Ectodermal cell (in vitro differentiated cells): ENCODE measurements around the gene ARFIP2.

Source experiments
- H3K27ac ChIP-seq: 2 replicates; pipeline ENCODE4 v1.7.0; 2013; ENCODE audit warnings: mild to moderate bottlenecking, low read depth, low read length; ENCODE audit not compliant: insufficient read depth, poor library complexity, severe bottlenecking
- H3K27me3 ChIP-seq: 2 replicates; pipeline ENCODE4 v1.7.0; 2013; ENCODE audit warnings: mild to moderate bottlenecking, low read length; ENCODE audit not compliant: insufficient read depth, control insufficient read depth, poor library complexity, severe bottlenecking
- H3K36me3 ChIP-seq: one replicate; pipeline ENCODE4 v1.7.0; 2013; ENCODE audit warnings: low read length; ENCODE audit not compliant: control insufficient read depth, insufficient read depth
- H3K4me1 ChIP-seq: one replicate; pipeline ENCODE4 v1.7.0; 2013; ENCODE audit warnings: low read length; ENCODE audit not compliant: control insufficient read depth, insufficient read depth
- H3K4me3 ChIP-seq: 2 replicates; pipeline ENCODE4 v1.7.0; 2013; ENCODE audit warnings: low read depth, low read length, control low read depth; ENCODE audit not compliant: insufficient read depth
- H3K9me3 ChIP-seq: 2 replicates; pipeline ENCODE4 v1.7.0; 2013; ENCODE audit warnings: mild to moderate bottlenecking, low read length, moderate library complexity; ENCODE audit not compliant: control insufficient read depth
- WGBS, 2 experiments: methylation state at CpG; one replicate each; pipeline ENCODE4 v1.1.7; 2013; ENCODE audit warnings: missing lambda C conversion rate in 2 of 2; 5-methylcytosine and 5-hydroxymethylcytosine counted together

The ARFIP2 gene

DNA sequence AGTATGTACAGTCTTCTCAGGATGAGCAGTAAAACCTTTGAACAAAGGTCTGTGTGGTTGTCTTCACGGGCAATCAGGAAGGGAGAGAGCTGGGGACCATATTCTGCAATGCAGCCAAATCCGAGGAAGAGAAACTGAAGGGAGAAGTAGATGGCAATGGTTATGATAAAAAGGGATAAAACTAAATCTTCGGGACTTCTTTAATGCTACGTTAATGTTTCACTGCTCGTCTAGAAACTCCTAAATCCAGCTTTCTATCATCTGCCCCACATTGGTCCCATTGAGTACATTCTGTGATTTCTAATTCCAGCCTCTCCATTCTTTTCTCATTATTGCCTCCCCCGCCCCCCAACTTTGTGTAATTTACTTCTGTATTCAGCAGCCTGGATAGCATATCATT is 1.9 kb upstream of the ARFIP2 start:
- no peak overlapping the region for H3K27ac ChIP-seq
- H3K27me3 ChIP-seq, result no peaks in the 10 kb centered on the region
- no peaks in the 10 kb centered on the region for H3K9me3 ChIP-seq
- H3K36me3 ChIP-seq, result peaks cover 33% of the 10 kb centered on the region
- WGBS, 2 experiments, result 93 to 96% methylated on average over 6 of the region's 6 CpGs
- H3K4me3 ChIP-seq, result no peak overlapping the region
- peaks cover 11% of the 10 kb centered on the region for H3K4me1 ChIP-seq

DNA sequence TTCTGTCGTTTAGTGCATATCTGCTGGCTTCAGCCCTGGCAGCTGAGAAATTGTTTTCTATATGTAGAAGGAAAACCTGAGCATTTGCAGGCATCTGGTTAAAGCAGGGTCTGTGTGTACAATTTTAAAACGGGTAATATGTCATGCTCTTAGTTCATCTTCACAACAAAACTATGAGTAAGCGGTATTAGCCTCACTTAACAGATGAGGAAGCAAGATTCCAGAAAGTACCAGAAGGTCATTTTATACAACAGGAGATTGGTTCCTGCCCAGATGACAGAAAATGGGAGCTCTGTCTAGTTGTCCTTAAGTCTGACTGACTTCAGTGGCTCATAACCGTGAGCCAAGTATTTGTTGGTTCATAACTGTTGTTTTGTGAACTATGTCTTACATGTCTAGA is 1.3 kb upstream of the ARFIP2 start:
- peak overlapping the region; percentile 97 for H3K4me3 ChIP-seq
- no peaks in the 10 kb centered on the region for H3K9me3 ChIP-seq
- no peaks in the 10 kb centered on the region for H3K27me3 ChIP-seq
- no peak overlapping the region for H3K27ac ChIP-seq
- H3K36me3 ChIP-seq, result peaks cover 39% of the 10 kb centered on the region
- H3K4me1 ChIP-seq, result peaks cover 11% of the 10 kb centered on the region
- 96% methylated on average over 4 of the region's 4 CpGs for WGBS, 2 experiments

DNA sequence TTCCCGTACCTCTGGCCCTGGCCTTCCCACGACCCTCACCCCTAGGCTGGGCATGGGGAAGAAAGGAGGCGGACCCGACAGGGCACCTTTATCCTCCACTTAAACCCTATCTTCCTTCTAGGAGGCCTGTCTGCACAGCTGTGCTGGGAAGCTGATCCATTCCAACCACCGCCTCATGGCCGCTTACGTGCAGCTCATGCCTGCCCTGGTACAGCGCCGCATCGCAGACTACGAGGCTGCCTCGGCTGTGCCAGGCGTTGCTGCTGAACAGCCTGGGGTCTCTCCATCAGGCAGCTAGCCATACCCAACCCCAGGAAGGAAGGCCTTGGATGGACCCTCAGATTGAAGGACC is 769 bp upstream of the ARFIP2 start:
- Histone ChIP-seq H3K4me1 (peaks cover 11% of the 10 kb centered on the region), H3K36me3 (peaks cover 42% of the 10 kb centered on the region), H3K9me3 (no peaks in the 10 kb centered on the region), H3K27ac (peak overlapping the region; percentile 84), H3K4me3 (peak overlapping the region; percentile 97), H3K27me3 (no peaks in the 10 kb centered on the region)
- WGBS, 2 experiments, result 30 to 31% methylated on average over 13 of the region's 13 CpGs

DNA sequence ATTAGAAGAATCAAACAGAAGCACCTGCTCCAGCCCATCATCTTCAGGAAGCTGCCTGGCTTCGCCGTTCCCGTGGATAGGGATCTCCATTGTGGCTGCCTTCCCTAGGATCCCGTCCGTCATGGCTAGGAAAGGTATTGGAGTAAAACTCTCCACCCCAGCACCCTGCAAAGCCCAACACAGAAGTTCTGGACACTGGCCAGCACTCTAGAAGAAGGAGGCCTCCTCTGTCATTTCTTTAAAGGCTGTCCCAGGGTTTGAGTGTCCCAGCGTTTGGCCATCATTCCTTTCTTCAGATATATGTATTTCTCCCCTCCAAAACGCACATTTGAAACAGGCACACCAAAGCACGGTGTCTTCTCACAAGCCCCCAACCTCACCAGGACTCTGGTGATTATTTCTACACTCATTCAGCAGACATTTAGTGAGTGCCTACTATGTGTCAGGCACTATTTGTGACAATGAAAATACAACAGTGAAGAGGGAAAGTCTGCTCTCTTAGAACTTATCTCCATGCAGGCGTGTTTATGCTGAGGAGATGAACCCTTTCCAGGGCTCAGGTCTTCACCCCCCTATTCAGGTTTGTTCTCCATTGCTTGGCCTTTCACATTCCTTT is 724 bp downstream of the ARFIP2 start:
- no peaks in the 10 kb centered on the region for H3K9me3 ChIP-seq
- peaks cover 32% of the 10 kb centered on the region for H3K36me3 ChIP-seq
- peak overlapping the region; percentile 97 for H3K4me3 ChIP-seq
- WGBS, 2 experiments, result 85 to 86% methylated on average over 9 of the region's 9 CpGs
- no peaks in the 10 kb centered on the region for H3K27me3 ChIP-seq
- peak overlapping the region; percentile 76 for H3K27ac ChIP-seq
- peaks cover 11% of the 10 kb centered on the region for H3K4me1 ChIP-seq

DNA sequence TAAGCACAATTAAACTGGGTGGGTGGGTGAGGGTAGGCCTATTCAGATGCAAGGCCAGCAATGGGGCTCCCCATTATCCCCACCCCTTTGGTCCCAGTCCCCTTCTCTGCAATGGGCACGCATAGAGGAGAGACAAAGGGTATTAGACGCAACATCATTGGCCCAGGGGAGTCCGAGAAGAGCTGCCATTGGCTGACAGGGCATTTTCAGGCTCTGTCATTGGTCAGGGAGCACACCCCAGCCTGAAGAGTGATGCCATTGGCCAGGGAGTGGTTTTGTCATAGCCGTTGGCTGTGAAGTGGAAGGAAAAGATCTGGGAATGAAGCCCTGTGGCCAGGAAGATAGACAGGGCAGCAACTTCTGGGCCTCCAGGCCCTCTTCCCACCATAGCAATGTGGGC is 4.6 kb downstream of the ARFIP2 start:
- H3K27ac ChIP-seq, result no peak overlapping the region
- no peak overlapping the region for H3K4me3 ChIP-seq
- H3K9me3 ChIP-seq, result no peaks in the 10 kb centered on the region
- H3K4me1 ChIP-seq, result peaks cover 14% of the 10 kb centered on the region
- no peaks in the 10 kb centered on the region for H3K27me3 ChIP-seq
- peaks cover 17% of the 10 kb centered on the region for H3K36me3 ChIP-seq
- WGBS, 2 experiments, result 93 to 95% methylated on average over 4 of the region's 4 CpGs

DNA sequence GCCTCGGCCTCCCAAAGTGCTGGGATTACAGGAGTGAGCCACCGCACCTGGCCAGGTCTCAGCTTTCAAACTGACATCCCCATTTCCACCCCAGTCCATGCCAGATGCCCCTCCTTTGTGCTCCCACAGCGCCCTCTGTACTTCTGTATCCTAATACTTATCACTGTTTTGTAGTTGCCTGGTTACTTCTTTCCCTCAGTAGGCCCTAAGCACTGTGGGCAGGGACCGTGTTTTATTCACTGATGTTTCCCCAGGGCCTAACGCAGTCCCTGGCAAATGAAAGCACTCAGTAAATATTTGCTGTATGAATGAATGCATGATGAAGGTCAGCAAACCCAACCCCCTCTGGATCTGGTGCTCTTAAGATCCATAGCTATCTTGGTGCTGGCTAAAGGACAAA is 5.2 kb downstream of the ARFIP2 start:
- H3K27me3 ChIP-seq, result no peaks in the 10 kb centered on the region
- no peak overlapping the region for H3K4me3 ChIP-seq
- peaks cover 14% of the 10 kb centered on the region for H3K4me1 ChIP-seq
- 84 to 88% methylated on average over 5 of the region's 5 CpGs for WGBS, 2 experiments
- H3K36me3 ChIP-seq, result peaks cover 17% of the 10 kb centered on the region
- no peaks in the 10 kb centered on the region for H3K9me3 ChIP-seq
- H3K27ac ChIP-seq, result no peak overlapping the region

DNA sequence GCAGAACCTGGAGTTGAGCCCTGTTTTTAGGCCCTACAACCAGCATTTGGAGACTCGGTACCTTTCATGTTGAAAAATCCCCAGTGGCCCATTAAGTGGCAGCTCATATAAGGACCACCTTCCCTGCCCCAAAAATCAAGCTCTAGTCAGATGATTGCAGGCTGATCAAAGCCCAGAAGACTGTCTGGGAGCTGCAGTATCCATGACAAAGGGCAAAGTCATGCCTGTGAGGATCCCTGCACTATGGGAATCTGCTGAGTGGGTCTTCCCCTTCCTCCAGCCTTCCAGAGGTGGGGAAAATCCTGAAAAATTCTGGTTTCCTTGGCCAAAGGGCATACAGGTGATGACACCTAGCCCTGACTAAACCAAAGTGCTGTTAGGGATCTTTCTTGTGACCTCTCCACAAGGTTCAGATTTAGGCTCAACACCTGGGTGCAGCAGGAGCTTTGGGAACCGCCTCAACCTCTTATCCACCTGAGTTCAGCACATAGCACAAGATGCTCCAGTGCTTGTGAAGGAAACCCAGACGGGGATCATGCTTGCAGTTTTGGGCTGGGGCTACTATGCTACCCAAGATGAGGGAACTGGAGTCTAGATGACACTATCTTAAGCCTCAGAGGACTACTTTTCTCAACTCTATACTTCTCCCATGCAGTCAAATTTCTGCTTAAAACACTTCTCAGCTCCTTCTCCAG is 6.2 kb downstream of the ARFIP2 start:
- 88 to 89% methylated on average over 3 of the region's 3 CpGs for WGBS, 2 experiments
- Histone ChIP-seq H3K4me1 (peaks cover 7% of the 10 kb centered on the region), H3K27me3 (no peaks in the 10 kb centered on the region), H3K27ac (no peak overlapping the region), H3K4me3 (no peak overlapping the region), H3K36me3 (peaks cover 17% of the 10 kb centered on the region), H3K9me3 (no peaks in the 10 kb centered on the region)

DNA sequence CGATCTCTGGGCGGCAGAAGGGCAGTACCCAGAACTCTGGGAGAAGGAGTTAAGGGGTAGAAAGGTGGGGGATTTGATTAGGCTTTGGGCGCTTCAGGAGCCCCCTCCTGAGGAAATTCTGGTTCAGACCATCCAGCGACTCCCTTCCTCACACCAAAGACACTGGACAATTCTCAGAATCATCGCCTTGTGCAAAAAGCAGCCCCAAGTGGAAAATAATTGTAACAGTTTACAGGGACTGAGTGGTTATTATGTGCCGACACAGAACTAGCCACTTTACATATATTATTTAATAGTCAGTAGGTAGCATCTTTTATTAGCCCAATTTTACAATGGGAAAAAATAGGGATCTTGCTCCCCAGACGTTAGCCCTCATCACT is 6.7 kb downstream of the ARFIP2 start:
- Histone ChIP-seq H3K36me3 (peaks cover 17% of the 10 kb centered on the region), H3K4me3 (peak overlapping the region; percentile 31), H3K9me3 (no peaks in the 10 kb centered on the region), H3K4me1 (peaks cover 9% of the 10 kb centered on the region), H3K27me3 (no peaks in the 10 kb centered on the region), H3K27ac (peak overlapping the region; percentile 86)
- 25 to 45% methylated on average over 5 to 7 of the region's 7 CpGs for WGBS, 2 experiments

DNA sequence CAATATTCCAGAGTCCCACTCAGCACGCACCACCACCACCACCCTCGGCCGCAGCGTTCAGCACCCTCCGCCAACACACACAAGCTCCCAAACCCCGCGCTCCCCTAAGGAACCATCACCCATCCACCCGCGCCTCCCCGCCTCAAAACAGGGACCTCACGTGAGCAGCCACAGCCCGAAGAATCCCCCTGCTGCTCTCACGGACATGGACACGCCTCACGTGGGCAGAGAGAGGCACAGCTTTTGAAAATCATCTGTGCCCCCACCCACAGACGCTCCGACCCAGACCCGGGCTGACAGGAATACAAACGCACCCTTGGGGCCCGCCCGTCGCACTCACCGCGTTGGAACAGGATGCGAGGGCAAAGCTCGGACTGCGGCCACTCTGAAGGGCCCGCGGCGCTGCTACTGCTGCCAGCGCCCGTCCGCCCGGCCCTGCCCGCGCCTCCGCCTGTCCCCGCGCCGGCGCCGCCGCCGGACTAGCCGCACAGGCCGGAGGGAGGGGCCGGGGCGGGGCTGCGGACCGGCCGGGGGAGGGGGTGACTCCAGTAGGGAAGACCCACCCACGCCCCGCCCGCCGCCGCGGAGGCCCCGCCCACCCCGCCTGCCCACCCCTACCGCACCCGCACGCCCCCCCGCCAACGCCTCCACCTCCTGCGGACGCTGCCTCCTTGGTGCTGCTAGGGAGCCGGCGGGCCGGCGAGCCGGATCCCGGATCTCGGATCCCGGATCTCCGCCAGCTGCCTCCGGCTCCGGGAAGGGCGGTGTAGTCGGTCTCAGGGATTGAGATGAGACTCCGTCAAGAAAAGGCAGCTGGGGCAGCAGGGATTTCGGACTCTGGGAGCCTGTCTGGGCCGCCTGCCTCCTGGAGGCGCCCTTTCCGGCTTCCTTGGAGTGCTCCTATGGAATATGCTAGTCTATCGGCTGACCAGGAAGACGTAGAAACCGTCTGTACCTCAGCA is 7.4 kb downstream of the ARFIP2 start, which contains the start of gene TRIM3:
Gene TRIM3 (minus strand): TSS at position 491 of the 962 bp plus-strand sequence. CDS start 8,246 bp downstream, outside the sequence.
- no peaks in the 10 kb centered on the region for H3K27me3 ChIP-seq
- H3K4me1 ChIP-seq, result peaks cover 11% of the 10 kb centered on the region
- H3K27ac ChIP-seq, result peak within 1 kb of the TSS; percentile 86
- no peaks in the 10 kb centered on the region for H3K9me3 ChIP-seq
- 1% methylated on average over 87 of the region's 87 CpGs for WGBS, 2 experiments
- H3K36me3 ChIP-seq, result peaks cover 16% of the 10 kb centered on the region
- H3K4me3 ChIP-seq, result peak within 1 kb of the TSS; percentile 87

DNA sequence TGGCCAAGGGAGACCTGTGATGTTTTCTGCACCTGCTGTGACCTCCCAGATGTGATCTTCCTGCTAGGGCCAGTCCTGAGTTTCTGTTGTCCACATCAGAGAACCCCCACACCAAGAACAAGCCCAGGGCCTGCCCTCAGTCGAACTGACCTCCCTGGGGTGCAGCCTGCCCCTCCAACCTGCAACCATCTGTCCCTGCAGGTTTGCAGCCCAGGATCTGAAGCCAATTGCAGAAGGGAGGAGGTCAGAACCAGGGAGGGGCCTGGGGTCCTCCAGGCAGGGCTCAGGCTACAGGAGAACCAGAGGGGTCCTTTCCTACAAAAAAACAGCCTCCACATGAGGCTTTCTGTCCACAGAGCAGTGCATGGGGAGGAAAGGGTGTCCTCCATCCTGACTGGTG is 8.2 kb downstream of the ARFIP2 start:
- peaks cover 8% of the 10 kb centered on the region for H3K36me3 ChIP-seq
- no peak overlapping the region for H3K27ac ChIP-seq
- H3K9me3 ChIP-seq, result no peaks in the 10 kb centered on the region
- H3K4me3 ChIP-seq, result peak overlapping the region; percentile 87
- WGBS, 2 experiments, result 8 to 30% methylated on average over 1 of the region's 1 CpG
- H3K4me1 ChIP-seq, result peaks cover 11% of the 10 kb centered on the region
- H3K27me3 ChIP-seq, result no peaks in the 10 kb centered on the region
